ENCODE measurements around the gene P2RY8. TPM values are rescaled to one million over a fixed set of nuclear protein-coding genes. Genes with fewer than 3 reads are reported as not detected.

Gene P2RY8
- total RNA-seq, 1 experiment from 2014 or later: not detected

- H3K36me3 ChIP-seq (ENCODE audit: control insufficient read depth, insufficient read depth, low read length): no peaks in the 10 kb centered on the region
- BruUV-seq (replicated peaks): no TSS peak
- H3K27me3 ChIP-seq (replicated peaks; ENCODE audit: control insufficient read depth, insufficient read depth, low read length): no peaks in the 10 kb centered on the region
- Mint-ChIP-seq H3K27me3 (ENCODE audit: insufficient read depth, unreplicated experiment) (no peaks in the 10 kb centered on the region), H3K4me1 (ENCODE audit: low read depth, unreplicated experiment) (no peaks in the 10 kb centered on the region), H3K27ac (ENCODE audit: unreplicated experiment) (no peak overlapping the region), H3K4me3 (ENCODE audit: unreplicated experiment) (no peak overlapping the region), H3K9me3 (ENCODE audit: unreplicated experiment) (peaks cover 30% of the 10 kb centered on the region), H3K36me3 (ENCODE audit: insufficient read depth, unreplicated experiment) (no peaks in the 10 kb centered on the region)
- intact Hi-C loops (cut with micrococcal nuclease; ENCODE audit: unreplicated experiment): no loop called here
- no peaks in the 10 kb centered on the region for H3K4me1 ChIP-seq
- DNase-seq: no peak
- ChIA-PET CTCF (no interaction called here), POLR2A (no interaction called here)
- no peak overlapping the region for H3K4me3 ChIP-seq (ENCODE audit: low read depth, low read length)
- peaks cover 5% of the 10 kb centered on the region; the same call in 1 of the 2 replicates for H3K9me3 ChIP-seq
- TF ChIP-seq CTCF (IDR thresholded peaks at IDR 0.05; ENCODE audit: insufficient read depth in 1 of 2, low read depth in 1 of 2, low read length in 1 of 2, severe bottlenecking in 1 of 2, unreplicated experiment in 1 of 2): no peak
Observed at GRCh38 chrX:1520350-1520749, 16.6 kb downstream of the P2RY8 start.

- Histone ChIP-seq H3K9me3 (peaks cover 5% of the 10 kb centered on the region; the same call in 1 of the 2 replicates), H3K4me1 (no peaks in the 10 kb centered on the region), H3K4me3 (ENCODE audit: low read depth, low read length) (no peak overlapping the region), H3K36me3 (ENCODE audit: control insufficient read depth, insufficient read depth, low read length) (no peaks in the 10 kb centered on the region), H3K27me3 (replicated peaks; ENCODE audit: control insufficient read depth, insufficient read depth, low read length) (no peaks in the 10 kb centered on the region)
- Mint-ChIP-seq H3K36me3 (ENCODE audit: insufficient read depth, unreplicated experiment) (no peaks in the 10 kb centered on the region), H3K27ac (ENCODE audit: unreplicated experiment) (no peak overlapping the region), H3K4me3 (ENCODE audit: unreplicated experiment) (no peak overlapping the region), H3K27me3 (ENCODE audit: insufficient read depth, unreplicated experiment) (no peaks in the 10 kb centered on the region), H3K9me3 (ENCODE audit: unreplicated experiment) (peaks cover 30% of the 10 kb centered on the region), H3K4me1 (ENCODE audit: low read depth, unreplicated experiment) (no peaks in the 10 kb centered on the region)
- ChIA-PET POLR2A (no interaction called here), CTCF (no interaction called here)
- no peak for TF ChIP-seq CTCF (IDR thresholded peaks at IDR 0.05; ENCODE audit: insufficient read depth in 1 of 2, low read depth in 1 of 2, low read length in 1 of 2, severe bottlenecking in 1 of 2, unreplicated experiment in 1 of 2)
- intact Hi-C loops (cut with micrococcal nuclease; ENCODE audit: unreplicated experiment): no loop called here
- DNase-seq: no peak
- BruUV-seq (replicated peaks): no TSS peak
Observed at GRCh38 chrX:1519022-1519497, 17.9 kb downstream of the P2RY8 start.

GRCh38 chrX:1518512-1518911 lies 18.5 kb downstream of the P2RY8 start:
- no peaks in the 10 kb centered on the region for H3K36me3 Mint-ChIP-seq (ENCODE audit: insufficient read depth, unreplicated experiment)
- ChIA-PET CTCF (no interaction called here), POLR2A (no interaction called here)
- H3K4me1 ChIP-seq: no peaks in the 10 kb centered on the region
- H3K27ac Mint-ChIP-seq (ENCODE audit: unreplicated experiment): no peak overlapping the region
- no peak for TF ChIP-seq CTCF (IDR thresholded peaks at IDR 0.05; ENCODE audit: insufficient read depth in 1 of 2, low read depth in 1 of 2, low read length in 1 of 2, severe bottlenecking in 1 of 2, unreplicated experiment in 1 of 2)
- H3K36me3 ChIP-seq (ENCODE audit: control insufficient read depth, insufficient read depth, low read length): no peaks in the 10 kb centered on the region
- intact Hi-C loops (cut with micrococcal nuclease; ENCODE audit: unreplicated experiment): no loop called here
- no peaks in the 10 kb centered on the region for H3K4me1 Mint-ChIP-seq (ENCODE audit: low read depth, unreplicated experiment)
- no peaks in the 10 kb centered on the region for H3K27me3 Mint-ChIP-seq (ENCODE audit: insufficient read depth, unreplicated experiment)
- H3K4me3 Mint-ChIP-seq (ENCODE audit: unreplicated experiment): no peak overlapping the region
- H3K27me3 ChIP-seq (replicated peaks; ENCODE audit: control insufficient read depth, insufficient read depth, low read length): no peaks in the 10 kb centered on the region
- no peak for DNase-seq
- no TSS peak for BruUV-seq (replicated peaks)
- H3K4me3 ChIP-seq (ENCODE audit: low read depth, low read length): no peak overlapping the region
- H3K9me3 Mint-ChIP-seq (ENCODE audit: unreplicated experiment): peaks cover 30% of the 10 kb centered on the region
- peaks cover 5% of the 10 kb centered on the region; the same call in 1 of the 2 replicates for H3K9me3 ChIP-seq
